Activated B cell treated with CpG ODN at 0.5 μM for 24 hours (primary cell): ENCODE data around the gene ZNF677. TPM values are rescaled to one million over a fixed set of nuclear protein-coding genes. Genes with fewer than 3 reads are reported as not detected.

Experiments used
- total RNA-seq: library from RNA; stranded (reverse); gene quantifications from 2 replicates; pipeline ENCODE4 v1.2.3, GENCODE V29; 2022

ZNF677 gene
- total RNA-seq, 1 donor from 2014 or later, result 13.7 TPM

Other genes with a start within 250 kb of the ZNF677 start
- 0.11 and 0.12 TPM in 2 replicates for gene ERVV-1, start 241.0 kb downstream of the ZNF677 start, total RNA-seq
- not detected in 2 replicates for gene ERVV-2, start 210.1 kb downstream of the ZNF677 start, total RNA-seq
- 46.3 and 61.3 TPM in 2 replicates for gene ZNF160, start 151.5 kb downstream of the ZNF677 start, total RNA-seq
- gene ZNF415, start 122.0 kb downstream of the ZNF677 start, total RNA-seq, result 2.7 and 5.8 TPM in 2 replicates
- 17.7 and 19.9 TPM in 2 replicates for gene ZNF347, start 95.8 kb downstream of the ZNF677 start, total RNA-seq
- gene ZNF665, start 61.5 kb downstream of the ZNF677 start, total RNA-seq, result 5.8 and 7.1 TPM in 2 replicates
- gene VN1R2, start 3.4 kb upstream of the ZNF677 start, total RNA-seq, result not detected in 2 replicates
- not detected in 2 replicates for gene VN1R4, start 12.8 kb upstream of the ZNF677 start, total RNA-seq
- gene ZNF845, start 78.9 kb upstream of the ZNF677 start, total RNA-seq, result 11.6 and 11.9 TPM in 2 replicates
- gene ZNF525, start 110.8 kb upstream of the ZNF677 start, total RNA-seq, result 28.9 and 37.4 TPM in 2 replicates
- gene ZNF765, start 140.3 kb upstream of the ZNF677 start, total RNA-seq, result 16.2 and 18.9 TPM in 2 replicates
- gene ZNF761, start 177.1 kb upstream of the ZNF677 start, total RNA-seq, result 11.1 and 13.8 TPM in 2 replicates
- 8.2 and 10.7 TPM in 2 replicates for gene ZNF813, start 212.9 kb upstream of the ZNF677 start, total RNA-seq